Hindlimb muscle (tissue), 1 donor: Measurements from ENCODE around the gene SYMPK. TPM values are rescaled to one million over a fixed set of nuclear protein-coding genes. Genes with fewer than 3 reads are reported as not detected.

Experiments used
- DNase-seq: peaks from one replicate; pipeline ENCODE4 v3.0.0-alpha.2; 2013
- polyA plus RNA-seq: library from polyadenylated mRNA; unstranded; fragments of 120-200 nt; gene quantifications from one replicate; pipeline ENCODE4 v1.2.1, GENCODE V29; 2013; ENCODE audit not compliant: insufficient read length

The SYMPK gene
- polyA plus RNA-seq, 1 donor, result 40.3 TPM

DNA sequence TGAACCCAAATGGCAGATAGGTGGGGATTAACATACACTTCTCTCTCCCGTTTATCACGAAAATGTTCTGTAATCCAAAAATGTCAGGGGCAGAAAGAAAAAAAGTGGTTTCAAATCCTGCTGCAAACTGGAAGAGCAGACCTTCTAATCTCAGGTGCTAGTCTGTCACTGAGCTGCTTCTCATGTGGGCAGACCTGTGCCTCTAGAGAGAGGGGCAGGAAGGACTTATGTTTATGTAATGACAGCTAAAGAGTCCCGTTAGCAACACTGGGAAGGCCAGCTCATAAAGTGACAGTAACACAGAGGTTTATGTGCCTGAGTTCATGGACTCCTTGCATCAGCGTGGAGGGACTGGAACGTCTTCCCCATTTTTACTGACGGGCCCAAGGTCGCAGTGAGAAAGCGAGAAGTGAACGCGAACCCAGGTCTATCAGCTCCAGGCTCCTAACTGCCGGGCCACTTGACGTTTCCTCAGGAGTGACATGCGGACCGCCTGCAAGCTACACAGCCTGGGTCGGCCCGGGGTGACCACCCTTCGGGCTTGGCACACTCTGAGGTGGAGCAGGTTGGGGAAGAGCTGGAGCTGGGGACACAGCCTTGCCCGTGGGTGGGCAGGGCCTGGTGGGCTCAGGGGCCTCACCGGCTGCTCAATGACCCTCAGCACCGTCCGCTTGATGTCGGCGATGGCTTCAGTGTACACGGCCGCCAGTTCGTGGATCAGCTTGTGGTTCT is 38.2 kb downstream of the SYMPK start:
- DNase-seq, result no peak

GRCh38 chr19:45824041-45824471 is 38.9 kb downstream of the SYMPK start:
- DNase-seq, result no peak

DNA sequence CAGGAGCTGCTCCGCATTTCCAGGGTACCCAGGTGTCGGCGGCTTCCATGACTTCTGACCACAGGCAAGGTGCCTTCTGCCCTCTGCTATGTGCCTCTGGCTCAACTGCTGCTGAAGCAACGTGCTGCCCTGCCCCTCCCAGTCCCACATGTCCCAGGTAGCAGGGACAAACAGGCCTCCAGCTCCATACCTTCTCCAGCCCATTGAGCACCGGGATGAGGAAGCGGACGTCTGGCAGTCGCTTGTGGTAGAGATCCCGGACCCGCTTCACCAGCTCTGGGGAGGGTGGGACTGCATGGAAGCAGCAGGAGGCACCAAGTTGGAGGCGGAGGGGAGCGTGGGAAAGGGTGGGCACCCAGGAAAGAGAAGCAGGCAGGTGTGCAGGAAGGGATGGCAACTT is 39.8 kb downstream of the SYMPK start:
- no peak for DNase-seq

- DNase-seq, result no peak
Observed at GRCh38 chr19:45822716-45823115, 40.2 kb downstream of the SYMPK start.

- DNase-seq, result no peak
Observed at GRCh38 chr19:45821570-45821969, 41.4 kb downstream of the SYMPK start.

DNA sequence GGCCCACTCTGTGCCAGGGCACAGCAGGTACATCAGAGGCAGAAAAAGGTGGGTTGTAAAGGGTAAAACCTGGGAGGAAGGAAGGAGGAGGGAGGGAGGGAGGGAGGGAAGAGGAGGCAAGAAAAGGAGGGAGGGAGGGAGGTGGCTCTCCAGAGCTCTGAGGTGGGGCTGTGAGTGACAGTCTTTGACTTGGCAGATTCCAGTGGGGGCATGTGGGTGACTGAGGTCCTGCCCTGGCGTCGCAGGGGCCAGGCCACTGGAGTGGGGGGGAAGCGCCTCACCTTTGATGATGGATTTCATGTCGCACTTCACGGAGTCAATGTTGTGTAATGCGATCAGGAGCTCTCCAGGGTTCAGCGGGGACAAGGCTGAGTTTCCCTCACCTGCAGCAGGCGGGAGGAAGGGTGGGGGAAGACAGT is 41.8 kb downstream of the SYMPK start:
- DNase-seq, result no peak

DNA sequence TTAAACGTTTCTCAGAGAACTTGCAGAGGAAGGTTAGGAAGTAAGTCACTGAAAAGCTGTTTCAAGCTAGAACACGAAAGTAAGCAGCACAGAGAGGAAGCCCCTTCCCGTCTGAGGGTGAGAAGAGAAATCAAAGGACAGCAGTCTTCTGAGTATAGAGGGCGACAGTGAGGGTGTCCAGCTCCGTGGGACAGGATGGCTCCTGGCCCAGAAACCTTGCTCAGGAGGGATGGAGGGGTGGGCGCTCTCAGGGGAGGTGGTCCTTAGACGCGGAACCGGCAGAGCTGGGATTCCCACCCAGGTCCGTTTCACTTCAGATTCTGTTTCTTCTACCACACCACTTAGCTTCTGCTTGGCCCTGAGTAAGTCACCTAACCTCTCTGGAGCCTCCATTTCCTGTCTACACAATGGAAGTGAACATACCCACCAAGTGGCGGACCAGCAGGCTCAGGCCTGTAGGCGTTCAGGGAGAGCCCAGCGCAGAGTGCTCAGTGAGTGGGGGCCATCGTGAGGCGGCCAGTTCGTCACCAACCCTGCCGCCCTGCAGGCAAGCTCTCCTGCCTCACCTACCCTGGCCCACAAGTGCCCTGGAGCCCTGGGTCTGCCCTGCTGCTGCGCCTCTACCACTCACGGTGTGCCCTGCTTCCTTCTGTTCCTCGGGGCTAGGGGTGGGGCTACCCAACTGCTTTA is 42.4 kb downstream of the SYMPK start:
- DNase-seq, result no peak

- DNase-seq, result no peak
Observed at GRCh38 chr19:45819769-45820168, 43.2 kb downstream of the SYMPK start.

GRCh38 chr19:45817725-45818301 is 45.1 kb downstream of the SYMPK start:
- DNase-seq, result no peak

GRCh38 chr19:45817010-45817724 is 45.8 kb downstream of the SYMPK start:
- DNase-seq, result peak; percentile 91

DNA sequence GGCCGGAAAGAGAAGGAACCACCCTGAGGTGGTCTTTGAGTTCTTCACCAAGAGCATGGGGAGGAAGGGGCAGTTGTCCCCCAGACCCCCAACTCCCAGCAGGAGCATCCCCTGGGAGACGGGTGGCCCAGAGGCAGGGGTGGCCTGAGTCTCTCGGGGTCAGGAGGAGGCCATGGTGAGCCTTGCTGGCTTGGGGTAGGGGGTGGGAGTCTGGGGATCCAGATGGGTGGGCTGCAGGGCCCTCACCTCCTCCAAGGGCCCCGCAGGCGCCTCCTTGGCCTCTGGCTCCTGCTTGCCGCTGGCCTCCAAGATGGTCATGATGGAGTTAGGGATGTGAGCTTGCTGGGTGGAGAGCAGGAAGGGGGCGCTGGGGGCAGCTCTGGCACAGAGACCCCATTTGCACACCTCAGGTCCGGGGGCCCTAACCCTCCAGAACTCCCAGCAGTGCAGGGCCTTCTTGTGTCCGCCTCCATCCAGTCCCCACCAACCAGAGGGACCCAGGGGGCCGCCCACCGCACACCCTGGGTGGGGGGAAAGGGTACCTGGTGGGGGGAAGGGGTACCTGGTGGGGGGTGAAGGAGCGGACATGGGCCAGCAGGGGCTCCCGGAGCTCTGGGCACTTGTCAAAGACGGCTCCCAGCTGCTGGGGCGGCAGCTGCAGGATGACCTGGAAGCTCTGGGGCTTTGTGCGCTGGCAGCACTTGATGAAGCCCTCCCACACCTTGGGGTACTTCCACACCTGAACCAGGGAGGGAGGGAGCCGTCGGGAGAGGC is 46.5 kb downstream of the SYMPK start:
- DNase-seq, result no peak

DNA sequence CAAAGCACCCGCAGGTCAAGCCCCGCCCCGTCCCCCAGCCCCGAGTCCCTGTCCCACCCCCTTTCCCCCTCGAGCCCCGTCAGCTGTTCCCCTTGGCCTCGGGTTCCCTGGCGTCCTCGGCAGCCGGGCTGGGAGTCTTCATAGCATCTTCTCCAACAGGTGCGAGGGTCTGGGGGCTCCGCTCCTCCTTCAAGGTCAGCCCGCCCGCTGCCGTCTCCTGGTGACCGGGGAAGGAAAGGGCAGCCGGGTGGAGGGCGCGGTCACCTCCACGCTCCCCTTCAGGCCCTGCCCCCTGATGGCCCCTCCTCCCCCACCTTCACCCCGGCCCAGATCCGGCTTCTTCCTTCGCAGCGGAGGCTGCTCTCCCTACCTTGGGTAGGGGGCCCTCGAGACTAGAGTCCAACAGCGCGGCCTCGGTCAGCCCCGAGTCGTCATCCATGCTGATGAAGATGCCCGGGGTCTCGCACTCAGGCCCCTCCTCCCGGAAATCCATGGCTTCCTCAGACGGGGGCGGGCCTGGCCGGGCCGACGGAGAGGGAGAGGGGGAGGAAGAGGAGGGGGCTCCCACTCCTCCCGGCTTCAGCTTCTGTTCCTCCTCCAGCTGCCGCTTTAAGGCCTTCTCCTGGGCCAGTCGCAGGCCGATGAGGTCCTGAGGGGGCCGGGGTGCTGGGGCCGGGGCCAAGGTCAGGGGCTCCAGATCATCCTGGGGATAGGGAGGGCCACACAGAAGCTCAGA is 47.3 kb downstream of the SYMPK start:
- DNase-seq, result peak; percentile 60

GRCh38 chr19:45814851-45815480 is 48.0 kb downstream of the SYMPK start, which contains the start of gene RSPH6A:
Gene RSPH6A, minus strand, starts transcription at chr19:45815308. Its CDS starts 132 bp downstream, at chr19:45815176.
- DNase-seq, result no peak

DNA sequence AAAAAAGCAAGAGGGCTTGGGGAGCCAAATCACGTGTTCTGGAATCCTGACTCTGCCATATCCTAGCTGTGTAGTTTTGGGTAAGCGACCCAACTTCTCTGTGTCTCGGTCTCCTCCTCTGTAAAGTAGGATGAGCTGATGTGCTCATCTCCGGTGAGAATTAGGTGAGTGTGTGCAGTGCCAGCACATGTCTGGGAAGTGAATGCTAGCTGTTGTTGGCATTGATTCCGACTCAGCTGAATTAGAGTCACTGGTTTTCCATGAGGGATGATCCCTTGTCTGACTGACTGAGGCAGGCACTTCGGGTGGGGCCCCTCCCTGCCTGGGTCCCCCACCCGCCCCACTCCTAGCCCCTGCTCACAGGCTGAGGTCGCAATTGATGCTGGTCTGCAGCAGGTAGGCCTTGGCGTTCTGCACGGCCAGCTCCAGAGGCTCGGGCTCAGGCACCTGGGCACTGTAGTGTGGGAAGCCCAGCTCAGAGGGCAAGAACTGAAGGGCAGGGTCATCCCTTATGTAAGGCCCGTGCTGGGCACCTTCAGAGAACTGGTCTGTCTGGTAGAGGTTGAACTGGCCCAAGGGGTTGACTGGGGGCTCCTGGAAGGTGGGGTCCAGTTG is 48.7 kb downstream of the SYMPK start:
- no peak for DNase-seq

- no peak for DNase-seq
Observed at GRCh38 chr19:45812297-45812696, 50.6 kb downstream of the SYMPK start.

GRCh38 chr19:45809643-45810159 is 53.2 kb downstream of the SYMPK start:
- DNase-seq, result no peak

DNA sequence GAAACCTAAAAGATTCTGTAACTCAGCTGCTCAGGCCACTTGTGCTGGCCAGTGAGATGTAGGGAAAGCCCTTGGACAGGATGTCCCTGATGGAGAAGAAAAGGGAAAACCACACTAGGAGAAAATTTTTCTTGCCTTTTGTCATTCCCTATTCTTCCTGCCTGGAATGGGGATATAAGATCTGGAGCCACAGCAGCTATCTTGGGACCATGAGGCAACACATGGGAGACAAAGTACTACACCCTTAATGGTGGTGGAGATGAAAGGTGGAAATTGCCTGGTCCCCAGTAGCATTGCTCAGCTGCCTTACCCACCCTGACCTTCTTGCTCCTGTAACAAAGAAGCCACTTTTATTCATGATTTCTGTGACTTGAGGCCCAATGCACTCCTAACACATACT is 57.2 kb downstream of the SYMPK start:
- no peak for DNase-seq

GRCh38 chr19:45804959-45805230 is 58.1 kb downstream of the SYMPK start:
- DNase-seq, result no peak

DNA sequence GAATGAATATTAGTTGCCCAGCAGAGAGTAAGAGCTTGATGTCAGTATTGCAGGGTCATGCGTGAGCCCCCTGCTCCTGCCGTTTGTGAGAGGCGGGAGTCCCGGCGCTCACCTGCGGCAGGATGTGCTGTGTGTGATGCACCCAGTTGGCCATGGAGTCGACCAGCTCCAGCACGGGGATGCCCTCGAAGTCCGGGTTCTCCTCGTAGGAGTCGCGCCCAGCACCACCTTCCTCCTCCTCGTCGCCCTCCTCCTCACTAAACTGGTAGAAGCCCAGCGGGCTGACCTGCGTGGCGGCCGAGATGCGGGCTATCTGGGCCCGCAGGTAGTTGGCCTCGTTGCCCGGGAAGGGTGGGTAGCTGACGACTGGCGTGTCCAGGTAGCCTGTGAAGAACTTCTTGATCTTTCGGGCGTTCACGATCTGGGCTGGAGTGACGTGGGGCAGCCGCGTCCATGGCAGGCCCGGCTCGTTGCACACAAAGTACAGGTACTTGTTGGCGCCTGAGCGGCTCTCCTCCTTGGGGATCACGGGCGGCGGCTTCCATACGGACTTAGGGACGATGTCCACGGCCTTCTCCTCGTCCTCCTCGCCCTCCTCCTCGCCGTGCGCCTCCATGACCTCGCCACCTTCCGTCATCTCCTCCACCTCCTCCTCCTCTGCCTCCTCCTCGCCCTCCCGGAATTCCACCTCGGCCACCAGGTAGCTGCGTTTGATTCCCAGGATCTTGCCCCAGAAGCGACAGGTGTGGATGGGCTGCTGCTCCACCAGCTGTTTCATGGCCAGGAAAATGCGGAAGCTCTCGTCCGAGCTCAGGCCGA is 58.6 kb downstream of the SYMPK start:
- DNase-seq, result no peak
